ENCODE data around the gene REEP3.

REEP3 gene

DNA sequence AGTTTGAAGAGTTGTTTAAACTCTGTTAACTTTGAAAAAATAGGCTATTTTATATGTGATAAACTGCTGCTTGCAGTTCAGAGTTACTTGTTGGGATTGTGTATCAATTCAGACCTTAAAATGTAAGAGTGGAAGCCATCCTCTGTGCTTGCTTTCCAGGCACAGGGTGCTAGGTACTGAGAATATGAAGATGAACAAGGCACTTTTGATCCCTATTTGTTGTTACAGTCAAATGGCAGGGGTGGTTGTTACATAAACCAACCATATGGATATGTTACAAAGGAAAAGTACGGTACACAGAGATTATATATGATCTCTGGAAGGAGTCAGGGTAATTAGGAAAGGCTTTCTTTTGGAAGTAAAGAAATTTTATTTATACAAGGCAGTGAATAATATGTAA lies 63.8 kb downstream of the REEP3 start:
- no peaks in the 10 kb centered on the region for H3K4me1 ChIP-seq (ENCODE audit: insufficient read depth, low read length, severe bottlenecking)
- TF ChIP-seq EZH2 (IDR thresholded peaks at IDR 0.05; ENCODE audit: borderline replicate concordance, low read length) = no peak
- TF ChIP-seq, protein P1, sequence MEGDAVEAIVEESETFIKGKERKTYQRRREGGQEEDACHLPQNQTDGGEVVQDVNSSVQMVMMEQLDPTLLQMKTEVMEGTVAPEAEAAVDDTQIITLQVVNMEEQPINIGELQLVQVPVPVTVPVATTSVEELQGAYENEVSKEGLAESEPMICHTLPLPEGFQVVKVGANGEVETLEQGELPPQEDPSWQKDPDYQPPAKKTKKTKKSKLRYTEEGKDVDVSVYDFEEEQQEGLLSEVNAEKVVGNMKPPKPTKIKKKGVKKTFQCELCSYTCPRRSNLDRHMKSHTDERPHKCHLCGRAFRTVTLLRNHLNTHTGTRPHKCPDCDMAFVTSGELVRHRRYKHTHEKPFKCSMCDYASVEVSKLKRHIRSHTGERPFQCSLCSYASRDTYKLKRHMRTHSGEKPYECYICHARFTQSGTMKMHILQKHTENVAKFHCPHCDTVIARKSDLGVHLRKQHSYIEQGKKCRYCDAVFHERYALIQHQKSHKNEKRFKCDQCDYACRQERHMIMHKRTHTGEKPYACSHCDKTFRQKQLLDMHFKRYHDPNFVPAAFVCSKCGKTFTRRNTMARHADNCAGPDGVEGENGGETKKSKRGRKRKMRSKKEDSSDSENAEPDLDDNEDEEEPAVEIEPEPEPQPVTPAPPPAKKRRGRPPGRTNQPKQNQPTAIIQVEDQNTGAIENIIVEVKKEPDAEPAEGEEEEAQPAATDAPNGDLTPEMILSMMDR (IDR thresholded peaks at IDR 0.05; ENCODE audit: low read length) = no peak
- H3K9me3 ChIP-seq (ENCODE audit: low read length) = no peaks in the 10 kb centered on the region
- no peak overlapping the region for H3K27ac ChIP-seq (ENCODE audit: low read depth, low read length, poor library complexity, severe bottlenecking)
- H3K4me3 ChIP-seq (ENCODE audit: low read depth, low read length, poor library complexity, severe bottlenecking) = no peak overlapping the region
- no peak overlapping the region for H2AFZ ChIP-seq (ENCODE audit: low read length)
- no peaks in the 10 kb centered on the region for H3K9me2 ChIP-seq (ENCODE audit: low read depth, low read length)
- H3K36me3 ChIP-seq (ENCODE audit: insufficient read depth, low read length) = no peaks in the 10 kb centered on the region
- H3K27me3 ChIP-seq (ENCODE audit: insufficient read depth, low read length) = no peaks in the 10 kb centered on the region
- H4K20me1 ChIP-seq (ENCODE audit: insufficient read depth, low read length) = no peaks in the 10 kb centered on the region
- H3K79me2 ChIP-seq (ENCODE audit: insufficient read depth, low read length) = peaks cover 4% of the 10 kb centered on the region; the same call in 1 of the 2 replicates
- no peaks in the 10 kb centered on the region for H3F3A ChIP-seq (ENCODE audit: insufficient read depth, low read length)
- H3K9ac ChIP-seq (ENCODE audit: low read length) = no peak overlapping the region
- no peak overlapping the region for H3K4me2 ChIP-seq (ENCODE audit: low read length)

DNA sequence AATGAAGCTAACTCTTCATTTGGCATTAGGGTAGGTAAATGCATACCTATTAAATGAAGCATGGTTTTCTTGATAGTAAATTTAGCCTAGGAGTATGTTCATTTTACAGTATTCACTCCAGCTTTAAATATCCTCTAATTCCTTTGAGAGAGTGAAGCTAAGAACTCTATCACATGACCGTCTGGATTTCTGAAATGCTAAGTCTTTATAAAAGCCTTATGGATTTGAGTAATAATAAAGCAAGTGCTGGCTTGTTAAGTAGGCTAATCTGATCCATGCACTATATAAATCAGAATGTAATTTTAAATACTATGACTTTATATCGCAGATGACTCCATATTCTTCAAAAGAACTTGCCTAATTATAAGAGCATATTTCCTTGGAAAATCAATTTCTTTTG lies 64.8 kb downstream of the REEP3 start:
- Histone ChIP-seq H4K20me1 (ENCODE audit: insufficient read depth, low read length) (no peaks in the 10 kb centered on the region), H3K9ac (ENCODE audit: low read length) (no peak overlapping the region), H3K4me2 (ENCODE audit: low read length) (no peak overlapping the region), H3K4me1 (ENCODE audit: insufficient read depth, low read length, severe bottlenecking) (no peaks in the 10 kb centered on the region), H3K79me2 (ENCODE audit: insufficient read depth, low read length) (peaks cover 4% of the 10 kb centered on the region; the same call in 1 of the 2 replicates), H3K4me3 (ENCODE audit: low read depth, low read length, poor library complexity, severe bottlenecking) (no peak overlapping the region), H3F3A (ENCODE audit: insufficient read depth, low read length) (no peaks in the 10 kb centered on the region), H3K27me3 (ENCODE audit: insufficient read depth, low read length) (no peaks in the 10 kb centered on the region), H3K36me3 (ENCODE audit: insufficient read depth, low read length) (no peaks in the 10 kb centered on the region), H2AFZ (ENCODE audit: low read length) (no peak overlapping the region), H3K9me2 (ENCODE audit: low read depth, low read length) (no peaks in the 10 kb centered on the region), H3K27ac (ENCODE audit: low read depth, low read length, poor library complexity, severe bottlenecking) (no peak overlapping the region), H3K9me3 (ENCODE audit: low read length) (no peaks in the 10 kb centered on the region)
- TF ChIP-seq EZH2 (IDR thresholded peaks at IDR 0.05; ENCODE audit: borderline replicate concordance, low read length) = no peak
- TF ChIP-seq, protein P1 (IDR thresholded peaks at IDR 0.05; ENCODE audit: low read length) = no peak

DNA sequence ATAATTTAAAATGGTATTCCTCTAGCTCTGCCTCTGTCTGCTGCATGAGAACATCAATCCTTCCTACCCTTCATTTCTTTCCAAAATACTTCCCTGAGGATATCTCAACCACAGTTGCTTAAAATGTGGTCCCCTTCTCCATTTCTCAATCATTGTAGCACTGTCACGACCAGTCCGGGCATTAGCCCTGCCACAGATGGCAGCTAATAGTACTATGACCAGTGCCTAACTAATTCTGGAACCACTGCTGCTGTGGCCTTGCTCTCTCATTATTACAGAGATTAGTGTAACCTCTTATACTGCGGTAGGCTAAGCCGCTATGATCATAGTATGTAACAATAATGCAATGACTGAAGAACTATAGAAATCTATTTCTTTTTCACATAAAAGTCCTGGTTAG lies 66.0 kb downstream of the REEP3 start:
- H3K36me3 ChIP-seq (ENCODE audit: insufficient read depth, low read length) = no peaks in the 10 kb centered on the region
- no peak overlapping the region for H3K27ac ChIP-seq (ENCODE audit: low read depth, low read length, poor library complexity, severe bottlenecking)
- no peaks in the 10 kb centered on the region for H3K4me1 ChIP-seq (ENCODE audit: insufficient read depth, low read length, severe bottlenecking)
- H3F3A ChIP-seq (ENCODE audit: insufficient read depth, low read length) = no peaks in the 10 kb centered on the region
- no peaks in the 10 kb centered on the region for H3K9me2 ChIP-seq (ENCODE audit: low read depth, low read length)
- no peak overlapping the region for H3K9ac ChIP-seq (ENCODE audit: low read length)
- H2AFZ ChIP-seq (ENCODE audit: low read length) = no peak overlapping the region
- TF ChIP-seq, protein P1 (IDR thresholded peaks at IDR 0.05; ENCODE audit: low read length) = no peak
- H3K9me3 ChIP-seq (ENCODE audit: low read length) = no peaks in the 10 kb centered on the region
- H4K20me1 ChIP-seq (ENCODE audit: insufficient read depth, low read length) = no peaks in the 10 kb centered on the region
- no peak overlapping the region for H3K4me3 ChIP-seq (ENCODE audit: low read depth, low read length, poor library complexity, severe bottlenecking)
- no peaks in the 10 kb centered on the region for H3K27me3 ChIP-seq (ENCODE audit: insufficient read depth, low read length)
- H3K4me2 ChIP-seq (ENCODE audit: low read length) = no peak overlapping the region
- H3K79me2 ChIP-seq (ENCODE audit: insufficient read depth, low read length) = peaks cover 4% of the 10 kb centered on the region; the same call in 1 of the 2 replicates
